ENCODE results near the gene SLC2A4RG. TPM values are rescaled to one million over a fixed set of nuclear protein-coding genes. Genes with fewer than 3 reads are reported as not detected.

Gene SLC2A4RG
- polyA plus RNA-seq, 1 donor = 73.0 TPM

DNA sequence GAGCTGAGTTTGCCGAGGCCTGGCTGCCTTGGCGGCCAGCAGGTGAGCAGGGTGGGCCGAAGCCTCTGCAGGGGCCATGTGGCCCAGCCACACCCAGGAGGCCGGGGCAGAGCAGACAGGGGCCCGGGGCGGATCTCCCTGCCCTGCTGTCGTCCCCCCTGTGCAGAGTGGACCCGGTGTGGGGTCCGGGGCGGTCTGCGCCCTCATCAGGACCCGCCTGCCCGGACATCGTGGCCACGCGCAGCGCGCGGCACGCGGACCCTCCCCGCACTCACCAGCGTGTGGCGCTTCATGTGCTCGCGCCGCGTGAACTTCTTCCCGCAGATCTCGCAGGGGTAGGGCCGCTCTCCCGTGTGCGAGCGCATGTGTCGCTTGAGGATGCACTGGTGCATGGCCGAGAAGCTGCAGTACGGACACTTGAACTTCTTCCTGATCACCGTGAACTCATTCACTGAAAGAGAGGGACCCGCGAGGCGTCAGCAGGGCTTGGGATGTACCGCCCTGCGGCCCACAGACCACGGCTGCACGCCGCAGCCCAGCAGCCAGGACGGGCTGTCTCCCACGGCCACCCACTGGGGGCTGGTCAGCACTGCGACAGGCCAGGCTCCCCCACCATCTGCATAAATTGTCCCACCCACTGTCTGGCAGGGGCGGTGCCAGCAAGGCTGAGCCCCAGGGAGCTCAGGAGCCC lies 13.0 kb downstream of the SLC2A4RG start:
- no peak for DNase-seq

DNA sequence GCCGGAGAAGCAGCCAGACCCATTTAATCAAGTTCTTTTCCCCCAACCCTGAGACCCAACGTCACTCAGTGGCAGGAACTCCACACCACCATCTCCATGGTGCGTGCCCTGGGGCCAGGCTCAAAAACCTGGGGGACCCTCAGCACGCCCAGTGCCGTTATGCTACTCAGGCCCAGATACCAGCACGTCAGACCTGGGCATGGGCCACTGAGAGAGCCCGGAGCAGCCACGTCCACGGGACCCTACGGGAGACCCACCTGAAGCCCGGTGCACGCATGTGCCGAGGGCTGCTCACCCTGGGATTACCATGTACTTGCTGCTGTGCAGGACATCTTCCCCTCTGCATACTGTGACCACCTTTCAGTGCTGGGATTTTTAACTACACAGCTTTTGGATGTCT lies 13.8 kb downstream of the SLC2A4RG start:
- DNase-seq = no peak

DNA sequence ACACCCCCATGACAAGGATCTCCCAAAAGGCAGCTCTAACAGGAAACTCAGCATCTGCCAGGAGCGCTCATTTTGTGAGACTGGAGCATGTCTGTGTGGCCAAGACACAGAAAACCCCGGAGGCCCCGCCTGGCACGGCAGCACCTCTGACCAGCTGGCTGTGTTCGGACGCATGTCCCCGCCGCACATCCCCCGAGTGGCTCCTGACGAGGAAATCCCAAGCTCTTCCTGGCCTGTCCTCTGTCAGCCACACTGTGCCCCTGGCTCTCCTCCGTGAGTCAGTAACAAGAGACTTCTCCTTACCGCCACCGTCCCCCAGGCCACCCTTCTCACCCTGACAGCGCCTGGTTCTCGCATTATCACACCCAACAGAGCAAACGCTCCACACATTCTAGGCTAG lies 14.4 kb downstream of the SLC2A4RG start:
- no peak for DNase-seq

DNA sequence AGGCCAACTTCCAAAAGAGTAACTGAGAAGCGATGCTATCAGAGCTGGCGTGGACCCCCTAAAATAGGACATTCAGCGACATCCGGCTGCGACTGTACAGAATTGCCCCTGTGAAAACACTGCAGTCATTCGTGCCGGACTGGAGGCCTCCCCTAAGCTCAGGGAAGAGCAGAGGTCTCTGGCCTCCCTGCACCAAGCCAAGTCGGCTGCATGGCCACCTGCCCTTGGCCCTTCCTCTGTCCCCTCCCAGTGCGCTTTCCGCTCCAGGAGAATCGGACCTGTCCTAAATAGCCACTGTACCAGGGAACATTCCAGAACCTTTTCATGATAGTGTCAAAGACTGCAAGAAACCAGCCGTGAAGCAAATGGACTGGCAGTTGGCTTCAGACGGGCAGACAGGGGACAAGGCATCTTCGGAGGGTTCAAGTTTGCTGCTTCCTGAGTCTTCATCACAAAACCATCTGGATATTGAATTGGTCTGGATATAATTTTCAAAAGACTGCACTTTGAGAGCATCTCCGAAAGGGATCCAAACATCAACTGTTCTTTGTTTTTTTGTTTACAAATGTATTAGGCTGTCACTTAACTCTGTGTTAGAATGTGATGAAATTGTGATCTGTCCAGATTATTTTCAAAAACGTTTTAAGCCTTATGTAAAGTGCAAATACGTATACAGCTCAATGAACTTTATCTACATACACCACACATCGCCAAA lies 16.5 kb downstream of the SLC2A4RG start:
- DNase-seq = no peak

DNA sequence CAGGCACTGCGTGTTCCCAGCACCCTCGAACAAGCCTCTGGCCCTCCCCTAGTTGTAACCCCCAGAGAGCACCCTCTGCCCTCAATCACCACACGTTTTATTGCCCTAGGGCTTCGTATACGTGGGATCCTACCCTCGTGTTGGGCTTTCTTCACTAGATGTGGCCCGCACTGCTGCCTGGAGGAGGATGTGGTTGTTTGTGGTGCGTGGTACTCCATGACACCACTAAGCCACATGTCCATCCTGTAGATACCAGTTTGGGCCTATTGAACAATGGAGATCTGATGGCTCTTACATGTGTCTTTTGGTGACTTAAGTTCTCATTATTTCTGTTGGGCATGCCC lies 17.0 kb downstream of the SLC2A4RG start:
- DNase-seq = no peak

DNA sequence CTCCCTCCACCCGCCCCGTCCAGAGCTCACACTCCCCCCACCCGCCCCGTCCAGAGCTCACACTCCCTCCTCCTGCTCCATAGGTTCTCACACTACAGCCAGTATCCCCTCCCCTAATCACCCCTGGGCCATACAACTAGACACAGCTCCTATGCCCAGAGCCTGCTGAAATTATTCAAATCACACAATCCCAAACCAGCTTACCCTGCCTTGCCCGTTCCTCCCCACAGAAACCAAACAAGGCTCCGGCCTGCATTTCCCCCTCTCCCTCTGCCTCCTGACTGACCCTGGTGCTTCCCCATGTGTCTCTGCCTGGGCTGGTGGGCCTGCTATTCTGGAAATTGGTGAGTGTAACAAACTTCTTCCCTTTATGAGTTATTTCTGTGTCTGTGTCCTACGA lies 18.6 kb downstream of the SLC2A4RG start:
- DNase-seq = no peak

DNA sequence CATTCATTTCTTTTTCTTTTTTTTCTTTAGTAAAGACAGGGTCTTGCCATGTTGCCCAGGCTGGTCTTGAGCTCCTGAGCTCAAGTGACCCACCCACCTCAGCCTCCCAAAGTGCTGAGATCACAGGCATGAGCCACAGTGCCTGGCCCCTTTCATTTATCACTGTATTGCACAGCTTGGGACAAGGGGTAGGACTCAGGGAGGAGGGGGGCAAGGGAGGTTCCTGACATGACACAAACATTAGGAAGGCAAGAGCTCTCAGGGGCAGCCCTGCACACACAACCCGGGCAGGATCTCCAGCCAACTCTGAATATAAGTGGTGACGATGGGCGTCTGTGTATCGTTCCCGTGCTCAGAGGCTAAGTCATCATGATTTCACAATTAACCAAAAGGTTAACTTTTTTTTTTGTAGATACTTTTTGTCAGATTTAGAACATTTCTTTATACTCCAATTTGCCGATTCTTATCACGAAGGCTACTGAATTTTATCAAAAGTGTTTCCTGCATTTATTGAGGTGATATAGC lies 19.9 kb downstream of the SLC2A4RG start:
- DNase-seq = no peak

DNA sequence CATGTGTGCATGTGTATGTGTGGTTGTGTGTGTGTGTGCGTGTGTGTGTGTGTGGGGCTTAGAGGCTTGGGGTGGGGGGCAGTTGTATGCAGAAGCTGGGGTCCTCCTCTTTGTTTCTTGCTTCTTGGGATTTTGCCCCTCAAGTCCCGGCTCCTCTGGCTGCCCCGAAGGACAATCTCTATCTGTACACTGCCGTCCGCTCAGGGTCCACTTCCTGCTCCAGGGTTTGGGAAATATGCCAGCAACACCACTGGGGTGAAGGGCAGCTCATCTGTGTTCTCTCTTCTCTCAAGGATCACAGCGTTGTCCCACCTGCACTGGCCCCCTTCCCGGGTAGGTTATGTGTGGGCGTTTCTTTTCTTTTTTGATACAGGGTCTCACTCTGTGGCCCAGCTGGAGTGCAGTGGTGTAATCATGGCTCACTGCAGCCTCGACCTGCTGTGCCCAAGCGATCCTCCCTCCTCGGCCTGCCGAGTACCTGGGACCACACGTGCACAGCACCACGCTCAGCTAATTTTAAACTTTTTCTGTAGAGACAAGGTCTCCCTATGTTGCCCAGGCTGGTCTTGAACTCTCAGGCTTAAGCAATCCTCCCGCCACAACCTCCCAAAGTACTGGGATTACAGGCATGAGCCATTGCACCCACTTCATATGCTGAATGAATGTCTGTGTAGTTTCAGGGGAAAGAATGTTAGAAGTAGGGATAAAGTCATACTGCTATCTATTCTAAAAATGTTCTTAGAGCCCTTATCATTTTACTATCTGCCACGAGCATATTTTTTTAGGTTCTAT lies 25.7 kb downstream of the SLC2A4RG start:
- no peak for DNase-seq

DNA sequence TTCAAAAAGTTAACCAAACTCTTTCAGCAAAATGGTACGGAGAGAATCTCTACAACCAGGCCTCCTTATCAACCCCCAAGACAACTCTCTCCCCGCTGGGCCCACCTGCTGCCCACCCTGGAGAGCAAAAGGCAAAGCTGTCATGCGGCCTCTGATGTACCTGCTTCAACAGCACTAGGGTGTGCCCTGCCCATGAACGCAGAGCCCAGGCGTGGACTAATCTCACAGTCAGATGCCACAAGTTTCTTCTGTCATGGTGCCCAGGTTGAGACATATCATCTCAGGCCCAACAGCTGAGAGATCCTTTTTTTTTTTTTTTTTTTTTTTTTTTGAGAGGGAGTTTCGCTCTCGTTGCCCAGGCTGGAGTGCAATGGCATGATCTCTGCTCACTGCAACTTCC lies 26.3 kb downstream of the SLC2A4RG start:
- DNase-seq = no peak

DNA sequence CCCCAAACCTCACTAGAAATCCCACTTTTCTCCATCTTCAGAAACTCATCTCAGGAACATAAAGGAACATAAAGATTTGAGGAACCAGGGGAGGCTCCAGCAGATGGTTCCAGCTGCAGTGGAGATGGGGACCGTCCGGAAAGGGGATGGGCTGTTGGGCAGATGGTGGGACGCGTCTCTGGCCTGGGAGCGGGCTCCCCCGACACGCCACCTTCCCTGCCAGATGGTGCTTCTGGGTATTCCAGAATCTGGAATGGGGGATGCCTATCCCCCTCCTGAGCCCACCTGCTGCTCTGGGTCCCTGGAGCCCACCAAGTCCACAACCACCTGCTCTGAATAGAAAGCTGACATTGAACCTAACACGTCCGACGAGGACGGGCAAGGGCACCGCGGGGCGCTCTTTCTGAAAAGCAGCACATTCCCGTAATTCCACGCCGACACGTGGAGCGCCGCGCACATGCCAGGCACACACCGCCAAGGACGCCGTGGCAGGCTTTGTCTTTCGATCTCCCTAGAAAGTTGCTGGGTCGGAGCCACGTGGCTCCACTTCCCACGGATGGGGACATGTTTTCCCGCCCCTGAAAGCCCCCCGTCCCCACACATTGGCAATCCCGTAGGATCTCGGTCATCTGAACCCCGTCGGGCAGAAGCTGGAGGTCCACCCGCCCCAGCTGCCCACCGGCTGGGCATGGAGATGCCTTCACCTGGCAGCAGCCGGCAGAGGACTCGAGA lies 27.3 kb downstream of the SLC2A4RG start:
- no peak for DNase-seq

DNA sequence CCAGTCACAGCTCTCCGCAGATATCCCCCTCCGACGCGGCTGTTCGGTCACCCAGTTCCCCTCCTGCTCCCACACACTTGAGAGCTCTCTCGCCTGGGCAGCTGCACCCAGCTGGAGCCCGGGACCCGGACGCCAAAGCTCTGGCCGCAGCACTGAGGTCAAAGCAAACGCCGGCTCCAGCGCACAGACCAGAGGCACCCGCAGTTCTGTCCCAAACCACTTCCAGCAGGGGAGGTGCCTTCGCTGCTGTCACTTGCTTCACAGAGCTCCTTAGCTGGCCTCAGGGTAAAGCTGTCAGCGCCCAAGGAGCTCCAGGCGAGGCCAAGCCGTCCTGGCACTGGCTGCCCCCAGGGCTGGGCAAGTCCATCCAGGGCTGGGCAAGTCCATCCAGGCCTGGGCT lies 27.9 kb downstream of the SLC2A4RG start:
- DNase-seq = no peak

DNA sequence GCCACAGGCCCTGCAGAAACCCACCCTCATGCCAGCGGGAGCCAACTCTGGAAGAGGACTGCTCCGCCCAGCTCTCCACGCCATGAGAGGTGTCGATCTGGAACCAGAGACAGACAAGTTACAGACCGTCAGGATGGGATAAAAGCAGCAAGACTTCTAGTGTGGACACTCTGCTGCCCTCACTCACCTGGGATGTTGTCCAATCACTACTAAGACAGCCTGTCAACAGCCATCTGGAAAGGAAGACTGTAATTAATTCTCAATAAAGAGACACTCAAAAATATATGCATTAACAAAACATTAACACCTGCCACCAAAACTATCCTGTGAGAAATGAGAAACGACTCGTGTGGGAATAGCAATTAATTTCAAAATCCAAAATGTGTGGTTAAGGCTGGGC lies 28.3 kb downstream of the SLC2A4RG start:
- no peak for DNase-seq

DNA sequence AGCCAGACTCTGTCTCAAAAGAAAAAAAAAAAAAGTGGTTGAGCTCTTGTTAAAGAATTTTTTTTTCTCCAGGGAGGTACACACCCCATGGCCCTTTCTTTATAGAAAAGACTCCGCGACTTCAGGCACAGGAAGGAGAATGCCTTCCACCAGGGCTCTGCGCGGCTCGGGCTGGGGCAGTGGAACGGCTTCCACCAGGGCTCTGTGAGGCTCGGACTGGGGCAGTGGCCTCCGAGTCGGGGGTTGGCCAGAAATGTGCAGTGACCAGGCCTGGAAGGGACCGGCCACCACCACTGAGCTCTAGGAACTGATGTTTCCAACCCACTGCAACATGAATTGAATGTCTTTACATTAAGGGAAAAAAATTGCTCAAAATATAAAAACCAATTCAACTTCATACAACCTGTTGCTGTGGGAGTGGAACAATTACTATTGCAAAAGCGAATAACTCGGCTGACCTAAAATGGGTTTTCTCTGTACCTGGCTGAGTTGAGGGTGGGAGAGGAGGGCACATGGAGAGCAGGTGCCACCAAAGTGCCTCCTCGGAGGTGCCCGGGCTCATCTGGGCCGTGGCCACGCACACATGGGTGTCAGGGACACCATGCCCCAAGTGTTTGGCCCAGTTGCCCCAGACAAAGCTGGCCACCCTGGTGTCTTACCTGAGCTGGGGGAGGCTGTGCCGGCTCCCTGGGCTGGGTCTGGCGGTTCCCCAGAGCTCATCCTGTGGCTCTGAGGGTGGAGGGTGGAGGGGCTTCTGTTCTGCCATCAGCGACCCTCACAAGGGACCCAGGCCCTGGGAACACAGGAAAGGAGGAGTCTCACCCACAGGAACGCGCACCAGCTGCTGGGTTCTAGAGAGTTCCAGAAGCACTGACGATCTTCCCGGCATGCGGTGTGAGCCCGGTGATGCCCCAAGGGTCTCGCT lies 29.3 kb downstream of the SLC2A4RG start:
- no peak for DNase-seq

DNA sequence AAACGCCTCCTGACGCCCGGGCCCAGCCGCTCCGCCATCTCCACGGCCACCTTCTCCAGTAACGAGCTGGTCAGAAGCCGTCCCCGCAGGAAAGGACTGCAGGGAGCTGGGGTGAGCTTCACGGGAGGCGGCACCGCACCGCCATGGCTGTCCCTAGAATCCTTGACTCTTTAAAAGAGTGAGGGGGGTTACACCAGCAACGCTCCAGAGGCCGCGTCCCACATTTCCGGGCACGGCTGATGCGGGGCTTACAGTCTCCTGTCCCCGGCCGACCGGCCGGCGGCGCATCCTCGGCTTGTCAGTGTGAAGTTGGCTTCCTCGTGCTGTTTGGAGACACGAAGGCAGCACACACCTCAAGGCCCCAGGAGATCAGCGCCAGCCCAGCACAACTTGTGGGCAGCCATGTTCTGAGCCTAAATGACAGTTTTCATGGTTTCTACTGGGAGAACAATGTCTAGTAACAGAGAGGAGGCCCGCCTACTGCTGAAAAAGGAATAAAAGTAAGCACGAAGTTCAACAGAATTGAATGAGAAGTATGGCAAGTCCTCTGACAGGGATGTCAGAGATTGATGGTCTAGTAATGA lies 30.4 kb downstream of the SLC2A4RG start:
- no peak for DNase-seq

DNA sequence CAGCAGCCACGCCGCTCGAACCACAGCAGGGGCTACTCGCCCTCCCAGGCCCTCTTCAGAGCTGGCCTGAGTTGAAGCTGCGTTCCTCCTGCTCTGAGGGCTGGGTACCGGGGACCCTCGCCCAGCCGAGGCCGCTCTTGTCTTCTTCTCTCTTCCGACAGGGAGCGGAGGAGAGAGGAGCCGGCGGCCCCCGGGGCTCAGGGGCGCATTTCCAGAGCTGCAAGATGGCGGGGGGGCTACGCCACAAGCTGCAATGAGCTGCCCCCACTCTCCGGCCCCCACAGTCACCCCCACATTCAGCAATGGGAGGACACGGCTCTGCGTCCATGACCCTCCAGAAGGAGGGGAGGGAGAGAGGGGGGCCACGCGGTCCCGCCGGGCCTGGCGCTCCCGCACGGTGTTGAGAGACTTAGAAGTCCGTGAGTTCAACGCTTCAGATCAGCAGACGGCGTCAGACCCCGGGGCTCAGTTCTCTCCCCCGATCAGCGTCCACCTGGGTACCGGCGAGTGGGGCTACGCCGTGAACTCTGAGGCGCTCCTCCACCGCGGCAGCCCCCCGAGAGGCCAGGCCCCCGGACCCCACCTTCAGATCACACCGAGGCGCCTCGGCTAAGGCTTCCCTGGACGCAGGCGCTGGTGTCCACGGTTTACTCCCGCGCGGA lies 31.6 kb downstream of the SLC2A4RG start:
- no peak for DNase-seq

DNA sequence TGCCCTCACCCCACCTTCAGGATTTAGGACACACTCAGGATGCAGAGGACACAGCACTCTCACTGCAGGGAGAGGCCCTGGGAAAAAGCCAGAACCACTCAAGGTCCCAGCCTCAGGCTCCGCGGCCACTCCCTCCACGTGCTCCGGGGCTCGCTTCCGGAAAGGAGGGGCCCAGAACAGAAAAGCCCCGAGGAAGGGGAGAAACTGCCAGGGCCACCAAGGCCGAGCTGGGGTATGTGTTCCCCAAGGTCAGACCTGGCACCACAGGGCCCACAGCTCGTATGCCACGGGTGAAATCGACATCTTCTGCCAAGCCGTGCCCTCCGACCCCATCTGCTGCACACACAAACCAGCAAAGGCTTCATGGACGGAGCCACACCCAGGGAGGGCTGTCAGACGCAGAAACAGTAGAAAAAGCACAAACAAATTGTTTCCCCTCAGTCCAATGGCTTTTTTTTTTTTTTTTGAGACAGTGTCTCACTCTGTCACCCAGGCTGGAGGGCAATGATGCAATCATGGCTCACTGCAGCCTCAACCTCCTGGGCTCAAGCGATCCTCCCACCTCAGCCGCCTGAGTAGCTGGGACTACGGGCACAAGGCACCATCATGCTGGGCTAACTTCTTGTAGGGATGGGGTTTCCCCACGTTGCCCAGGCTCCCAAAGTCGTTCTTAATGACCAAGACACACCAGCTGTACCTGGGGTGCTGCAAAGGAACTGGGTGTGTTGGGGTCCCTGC lies 33.4 kb downstream of the SLC2A4RG start:
- DNase-seq = no peak

DNA sequence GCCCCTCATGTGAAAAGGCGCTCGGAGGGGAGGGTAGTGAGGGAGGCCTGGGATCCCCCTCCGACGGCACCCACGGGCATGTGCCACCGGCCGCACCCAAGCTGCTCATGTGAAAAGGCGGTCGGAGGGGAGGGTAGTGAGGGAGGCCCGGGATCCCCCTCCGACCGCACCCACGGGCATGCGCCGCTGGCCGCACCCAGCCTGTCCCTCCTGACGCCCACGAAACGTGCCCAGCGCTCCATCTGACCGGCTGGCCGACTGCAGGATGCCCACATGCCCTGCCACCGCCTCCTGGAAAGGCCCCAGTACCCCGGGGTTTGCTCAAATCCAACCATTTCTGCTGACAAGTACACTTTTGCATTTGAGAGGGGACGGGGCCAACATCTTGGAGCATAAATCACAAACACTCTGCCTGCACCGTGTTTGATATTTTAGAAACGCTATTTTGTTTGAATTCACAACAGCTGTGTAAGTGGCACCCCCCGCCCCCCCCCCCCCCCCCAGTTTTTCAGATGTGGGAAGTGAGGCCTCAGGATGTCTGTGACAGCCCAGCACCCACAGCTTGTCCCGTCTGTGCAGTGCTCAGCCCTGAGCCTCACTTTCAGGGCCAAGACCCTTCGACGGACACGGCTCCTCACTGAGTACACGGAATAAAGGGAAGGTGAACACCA lies 34.1 kb downstream of the SLC2A4RG start:
- DNase-seq = no peak

DNA sequence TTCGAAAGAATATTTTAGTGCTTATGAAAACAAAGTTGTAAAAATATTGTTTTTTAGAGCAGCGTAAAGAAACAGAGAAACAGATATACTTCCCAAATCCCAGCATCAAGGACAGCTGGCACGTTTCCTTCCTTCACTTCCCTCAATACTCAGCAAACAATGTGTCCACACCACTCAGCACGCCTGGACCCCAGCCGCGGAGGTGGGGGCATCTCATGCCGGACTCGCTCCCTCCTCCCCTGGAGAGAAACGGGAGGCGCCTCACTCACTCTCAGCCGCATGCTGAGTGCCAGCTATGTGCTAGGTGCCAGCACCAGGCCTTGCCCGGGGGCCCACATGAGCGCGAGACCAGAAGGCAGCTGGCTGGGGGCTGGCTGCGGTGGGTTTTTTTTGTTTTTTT lies 34.7 kb downstream of the SLC2A4RG start:
- DNase-seq = no peak
